ENCODE results near the gene SFXN3.

- no peak for TF ChIP-seq CTCF (IDR thresholded peaks at IDR 0.05; ENCODE audit: poor library complexity)
- TF ChIP-seq EZH2 (IDR thresholded peaks at IDR 0.05; ENCODE audit: borderline replicate concordance): no peak
- no peak for TF ChIP-seq EZH2phosphoT487 (IDR thresholded peaks at IDR 0.05; ENCODE audit: low read depth, severe bottlenecking, unreplicated experiment)
Observed at GRCh38 chr10:101000127-101000914, 30.7 kb upstream of the SFXN3 start.
